Stimulated activated CD4-positive, alpha-beta T cell treated with anti-CD3 and anti-CD28 coated beads, Interleukin-4, amount 100 ng/mL, for 1 hour (primary cell): ENCODE results near the gene AHI1.

Experiments used
- DNase-seq: peaks from one replicate; pipeline ENCODE4 v3.0.0-alpha.2; 2020

The AHI1 gene

DNA sequence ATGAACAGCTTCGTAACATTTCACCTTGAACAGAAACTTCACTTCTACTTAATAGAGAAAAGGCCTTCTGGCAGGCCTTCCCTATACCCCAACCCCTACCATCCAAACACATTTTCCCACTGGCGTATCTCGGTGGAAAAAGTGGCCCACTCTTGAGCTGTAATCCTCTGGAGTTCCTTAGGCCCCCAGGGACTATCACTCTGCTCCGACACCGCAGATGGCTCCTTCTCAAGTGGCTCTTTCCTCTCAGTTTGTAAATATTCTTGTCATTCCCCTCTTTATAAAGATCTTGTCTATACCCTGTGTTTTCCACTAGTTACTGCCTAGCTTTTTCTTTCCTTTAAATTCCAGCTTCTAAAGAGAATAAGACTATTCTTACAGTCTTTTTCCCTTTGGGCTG, 207.7 kb downstream of the AHI1 start:
- no peak for DNase-seq

DNA sequence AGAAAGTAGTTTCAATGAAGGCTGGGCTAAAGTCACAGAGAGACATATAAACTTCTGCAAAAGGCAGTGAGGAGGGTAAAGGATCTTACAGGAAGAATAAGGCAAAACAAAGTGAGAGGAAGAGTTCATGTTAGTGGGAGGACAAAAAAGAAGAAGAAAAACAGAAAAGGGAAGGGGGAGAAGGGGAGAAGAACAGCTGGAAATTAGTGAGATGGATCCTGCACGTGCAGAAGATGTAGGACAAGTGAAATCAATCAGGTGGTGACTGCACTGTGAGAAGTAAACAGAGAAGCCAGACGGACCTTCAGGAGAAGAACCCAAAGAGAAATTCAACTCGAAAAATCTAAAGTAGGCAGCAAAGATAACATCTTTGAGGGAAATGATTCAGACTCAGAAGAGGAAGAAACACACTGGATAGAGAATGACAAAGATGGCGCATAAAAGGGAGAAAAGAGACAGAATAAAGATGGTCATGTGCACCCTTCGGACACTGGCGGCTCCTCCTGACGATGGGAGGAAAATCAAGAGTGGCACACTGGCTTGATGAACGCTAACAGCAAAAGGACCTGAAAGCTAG, 210.5 kb downstream of the AHI1 start:
- DNase-seq = no peak

DNA sequence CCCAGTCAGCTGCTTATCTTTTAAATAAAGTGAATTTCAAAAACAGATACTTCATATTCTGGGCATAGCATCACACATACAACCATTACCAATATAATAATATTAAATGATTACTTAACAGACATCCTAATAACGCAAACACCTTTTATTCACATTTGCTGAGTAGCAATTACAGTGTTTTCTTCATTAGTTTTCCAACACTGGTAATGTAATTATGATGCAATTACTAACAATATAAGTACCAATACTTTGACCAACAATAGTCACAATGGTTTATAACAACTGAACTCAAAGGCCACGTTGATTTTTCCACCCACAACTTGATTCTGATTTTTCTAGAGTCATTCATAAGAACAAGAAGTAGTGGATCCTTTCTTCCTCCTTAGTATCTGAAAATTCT, 212.4 kb downstream of the AHI1 start:
- DNase-seq = no peak

DNA sequence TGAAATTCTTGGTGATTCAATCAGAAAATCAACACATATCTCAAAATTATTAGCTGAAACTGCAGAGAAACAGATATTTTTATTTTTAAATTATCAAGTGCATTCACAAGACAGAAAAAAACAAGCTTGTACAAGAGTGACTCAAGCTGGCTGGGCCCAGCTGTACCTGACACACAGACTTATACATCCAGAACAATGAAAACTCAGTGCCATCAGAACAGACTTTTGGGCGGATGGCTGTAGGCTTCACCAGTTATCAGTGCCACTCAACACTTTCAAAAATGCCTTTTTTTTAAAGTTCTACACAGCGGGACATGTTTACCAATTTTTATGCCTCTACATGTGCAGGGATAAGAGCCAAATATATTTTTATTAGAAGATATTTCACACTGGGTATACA, 213.6 kb downstream of the AHI1 start:
- DNase-seq = no peak

DNA sequence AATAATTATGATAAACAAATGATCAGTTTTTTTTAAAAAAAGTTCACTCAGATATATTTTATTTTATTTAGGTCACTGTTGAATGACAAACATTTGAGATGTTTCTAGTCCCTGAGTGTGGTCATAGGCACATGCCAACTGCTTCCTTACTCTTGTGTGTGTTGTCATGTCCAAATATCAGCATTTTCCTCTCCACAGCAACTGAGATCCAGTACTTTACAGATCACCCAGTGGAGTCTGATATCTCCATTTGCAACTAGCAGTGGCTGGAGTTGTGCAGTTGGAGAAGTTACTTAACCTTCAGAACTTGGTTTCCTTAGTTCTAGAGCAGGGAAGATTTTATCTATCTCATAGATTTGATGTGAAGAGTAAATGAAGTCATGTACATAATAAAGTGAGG, 215.1 kb downstream of the AHI1 start:
- DNase-seq = no peak

DNA sequence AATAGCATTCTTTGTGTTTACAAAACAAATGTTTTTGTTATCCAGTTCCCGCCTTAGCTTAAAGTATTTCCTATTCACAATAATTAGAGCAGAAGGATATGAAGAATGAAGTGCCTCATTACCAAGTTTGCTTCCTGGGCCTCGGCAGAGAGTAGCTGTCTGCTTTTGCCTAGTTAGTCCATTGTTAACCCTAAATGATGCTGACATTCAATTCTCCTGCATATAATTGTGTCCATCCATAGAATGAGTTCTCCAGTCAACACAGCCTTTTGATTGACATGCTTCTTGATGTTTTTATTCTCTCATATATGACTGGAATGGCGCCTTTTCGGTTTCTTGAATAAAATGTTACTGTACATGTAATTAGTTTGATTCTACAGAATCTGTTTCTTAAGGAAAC, 215.6 kb downstream of the AHI1 start:
- no peak for DNase-seq

DNA sequence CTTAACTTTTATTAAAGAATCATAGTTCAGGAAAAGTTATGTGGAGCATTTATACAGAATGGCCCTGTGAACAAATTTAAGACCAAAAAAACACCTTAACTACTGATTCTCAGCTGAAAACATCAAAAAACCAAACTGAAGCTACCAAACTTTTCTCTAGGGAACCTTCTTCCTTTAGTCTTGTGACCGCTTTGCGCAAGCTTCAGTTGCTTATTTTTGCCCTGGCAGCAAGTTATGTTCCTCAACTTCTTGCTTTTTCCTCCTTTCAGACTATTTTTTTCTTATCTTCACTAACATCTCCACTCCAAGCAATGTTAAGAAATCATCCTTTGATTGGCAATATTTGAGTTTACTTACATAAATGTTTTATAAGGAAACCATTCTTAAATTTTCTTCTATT, 216.3 kb downstream of the AHI1 start:
- DNase-seq = no peak

DNA sequence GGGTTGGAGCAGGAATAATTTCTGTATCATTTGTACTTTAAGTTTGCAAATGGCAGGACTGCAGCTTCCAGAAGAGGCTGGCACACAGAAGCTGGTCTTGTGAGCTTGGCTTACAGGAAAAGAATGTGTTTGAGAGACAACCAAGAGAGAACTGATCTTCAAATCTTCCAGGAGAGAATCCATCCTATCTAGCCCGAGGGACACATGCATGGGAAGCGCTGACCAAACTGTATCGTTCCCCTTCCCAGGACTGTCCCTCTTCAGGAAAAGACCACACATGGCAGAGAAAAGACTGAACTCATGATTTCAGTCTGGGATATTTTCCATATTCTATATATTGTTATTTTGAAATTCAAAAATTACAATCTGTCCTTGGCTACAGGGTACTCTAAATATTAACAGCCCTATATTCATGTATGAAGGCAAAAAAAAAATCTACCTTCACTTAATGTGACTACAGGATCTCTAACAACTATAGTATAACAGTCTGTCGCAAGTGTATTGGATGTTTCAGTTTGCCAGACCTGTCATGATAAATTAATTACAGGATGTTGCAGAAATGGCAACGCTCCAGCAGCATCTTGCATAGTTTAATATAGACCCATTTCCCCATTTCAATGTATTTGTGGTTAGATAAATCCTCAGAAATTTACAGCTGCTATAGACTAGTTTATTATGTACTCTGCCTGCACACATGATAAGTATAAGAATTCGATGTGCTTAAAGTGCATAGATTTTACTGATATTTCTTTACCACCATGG, 217.0 kb downstream of the AHI1 start:
- DNase-seq = no peak

DNA sequence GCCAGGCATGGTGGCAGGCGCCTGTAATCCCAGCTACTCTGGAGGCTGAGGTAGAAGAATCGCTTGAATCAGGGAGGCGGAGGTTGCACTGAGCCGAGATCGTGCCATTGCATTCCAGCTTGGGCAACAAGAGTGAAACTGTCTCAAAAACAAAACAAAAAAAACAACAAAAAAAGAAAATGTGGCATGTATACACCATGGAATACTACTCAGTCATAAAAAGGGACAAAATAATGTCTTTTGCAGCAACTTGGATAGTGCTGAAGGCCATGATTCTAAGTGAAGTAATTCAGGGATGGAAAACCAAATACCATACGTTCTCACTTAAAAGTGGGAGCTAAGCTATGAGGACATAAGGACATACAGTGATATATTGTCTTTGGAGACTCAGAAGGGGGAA, 220.1 kb downstream of the AHI1 start:
- DNase-seq = no peak

DNA sequence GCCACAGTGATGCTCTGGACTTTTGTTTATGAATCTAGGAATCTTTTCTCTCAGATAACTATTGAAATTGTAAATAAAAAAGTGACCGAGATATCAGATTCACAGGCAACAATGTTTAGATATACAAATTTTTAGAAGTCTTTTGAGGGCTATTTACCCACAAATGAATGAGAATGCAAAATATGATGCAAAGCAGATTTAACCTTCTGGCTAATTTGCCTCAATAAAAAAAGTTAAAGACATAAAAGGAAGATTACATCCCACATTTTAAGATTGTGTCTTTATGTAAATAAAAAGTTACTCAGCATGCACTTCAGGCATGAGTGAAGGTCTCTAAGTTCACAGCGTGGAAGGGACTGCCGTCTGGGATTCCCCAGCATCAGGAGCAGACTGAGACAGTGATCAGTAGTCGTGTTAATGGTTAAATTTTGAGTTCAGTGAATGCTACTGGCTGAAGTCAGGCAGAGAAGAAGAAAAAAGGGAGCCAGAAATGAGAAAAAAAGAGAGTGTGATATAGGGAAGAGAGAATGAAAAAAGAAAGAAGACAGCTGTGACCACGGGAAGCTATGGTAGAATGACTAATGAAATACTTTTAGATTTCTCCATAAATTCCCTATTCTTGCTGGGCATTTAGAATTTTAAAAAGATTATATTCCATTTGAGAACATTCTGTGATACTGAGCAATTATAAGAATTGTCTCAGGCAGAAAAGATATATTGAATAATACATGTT, 222.8 kb downstream of the AHI1 start:
- no peak for DNase-seq

DNA sequence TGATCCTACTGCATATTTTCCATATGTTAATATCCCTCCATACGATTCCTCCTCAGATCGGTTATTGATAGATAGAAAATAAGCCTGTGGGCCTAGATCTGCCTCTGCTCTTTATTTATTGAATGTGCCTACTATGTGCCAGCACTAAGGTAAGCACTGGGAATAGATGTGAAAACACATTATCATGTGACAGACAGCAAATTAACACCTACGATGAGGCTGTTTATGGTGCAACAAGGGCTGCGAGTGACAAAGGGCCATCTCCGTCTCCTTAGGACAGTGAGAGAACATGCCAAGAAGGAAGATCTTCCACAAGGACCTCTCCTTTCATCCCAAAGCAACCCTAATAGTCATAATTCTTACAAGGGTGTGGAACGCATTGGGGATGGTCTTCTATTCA, 225.9 kb downstream of the AHI1 start:
- DNase-seq = no peak

DNA sequence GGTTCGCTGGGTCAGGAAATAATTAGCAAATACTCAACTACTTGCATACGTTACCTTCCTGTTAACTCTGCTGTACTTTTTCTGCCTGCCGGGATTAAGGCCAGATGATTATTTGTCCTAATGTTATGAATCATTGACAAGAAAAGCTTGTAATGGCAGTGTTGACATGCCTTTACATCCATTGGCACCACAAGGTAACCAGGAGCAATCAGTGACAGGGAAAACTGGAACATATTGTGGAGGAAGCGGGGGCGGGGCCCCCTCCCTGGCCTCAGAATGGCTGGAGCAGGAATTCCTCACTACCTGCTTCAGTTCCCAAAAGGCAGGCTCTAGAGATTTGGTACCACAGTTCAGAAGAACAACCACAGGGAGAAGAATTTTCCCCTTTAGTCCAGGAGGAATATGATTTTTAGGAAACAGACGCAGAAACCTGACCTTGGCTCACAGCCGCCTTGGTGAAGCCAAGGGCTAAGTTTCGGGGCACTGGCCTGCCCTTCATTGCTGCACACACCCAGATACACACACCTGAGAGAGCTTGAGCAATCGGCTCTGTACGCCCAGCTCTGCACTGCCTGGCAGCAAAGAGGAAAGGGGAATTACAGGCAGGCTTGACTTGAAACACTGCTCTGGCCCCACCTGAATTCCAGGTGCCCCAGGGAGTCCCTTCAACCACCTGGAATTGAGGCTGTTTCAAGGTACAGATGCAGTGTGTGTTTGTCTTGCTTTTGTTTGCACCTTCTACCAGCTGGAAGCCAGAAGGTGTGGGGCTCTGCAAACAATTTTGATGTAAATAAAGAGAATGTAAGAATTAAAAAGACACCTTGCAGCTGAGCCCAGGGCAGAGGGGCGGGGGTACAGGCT, 226.6 kb downstream of the AHI1 start:
- no peak for DNase-seq

DNA sequence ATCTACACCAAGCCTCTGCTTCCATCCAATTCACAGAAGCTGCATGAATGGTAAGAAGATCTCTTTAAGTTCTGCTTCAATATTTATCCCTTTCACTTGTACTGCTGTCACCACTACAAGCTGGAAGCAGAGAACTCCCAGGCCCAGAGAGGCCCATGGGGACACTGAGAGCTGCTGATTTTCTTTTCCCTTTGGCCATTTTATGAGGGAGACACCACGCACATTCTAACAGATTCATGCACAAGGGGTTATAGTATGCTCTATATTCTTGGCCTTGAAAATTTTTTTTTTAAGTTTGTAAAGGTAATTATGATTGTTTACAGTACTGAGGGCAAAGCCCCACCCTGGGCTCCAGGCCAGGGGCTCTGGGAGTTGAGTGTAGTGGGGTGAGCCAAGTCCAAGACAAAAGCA, 228.1 kb downstream of the AHI1 start:
- DNase-seq = no peak

DNA sequence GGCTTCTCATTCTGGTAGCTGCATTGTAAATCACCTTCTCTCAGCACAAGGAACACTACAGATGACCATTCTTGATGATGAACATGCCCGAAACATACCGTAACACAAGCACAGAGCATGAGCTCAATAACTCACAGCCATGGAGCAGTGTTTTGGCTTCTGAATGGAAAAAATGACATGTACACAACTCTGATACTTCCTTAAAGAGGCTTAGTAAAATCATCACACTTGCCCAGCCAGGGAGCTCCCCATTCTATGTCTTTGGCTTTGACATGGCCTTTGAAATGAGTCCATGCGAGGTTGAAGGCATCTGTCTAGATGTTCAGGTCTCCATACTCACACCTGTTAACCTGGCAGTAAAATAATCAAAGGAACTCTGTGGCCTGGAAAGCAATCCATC, 228.8 kb downstream of the AHI1 start:
- no peak for DNase-seq

DNA sequence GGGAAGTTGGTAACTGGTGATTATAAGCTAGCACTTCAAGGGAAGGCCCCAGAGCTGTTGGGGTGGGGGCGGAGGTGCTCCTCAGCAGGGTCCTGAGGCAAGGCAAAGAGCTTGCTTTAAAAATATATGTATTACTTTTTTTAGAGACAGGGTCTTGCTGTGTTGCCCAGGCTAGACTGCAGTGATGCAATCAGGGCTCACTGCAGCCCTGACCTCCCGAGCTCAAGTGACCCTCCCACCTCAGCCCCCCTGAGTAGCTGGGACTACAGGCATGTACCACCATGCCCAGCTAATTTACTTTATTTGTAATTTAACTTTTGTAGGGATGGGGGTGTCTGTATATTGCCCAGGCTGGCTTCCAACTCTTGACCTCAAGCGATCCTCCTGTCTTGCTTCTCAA, 229.3 kb downstream of the AHI1 start:
- no peak for DNase-seq

DNA sequence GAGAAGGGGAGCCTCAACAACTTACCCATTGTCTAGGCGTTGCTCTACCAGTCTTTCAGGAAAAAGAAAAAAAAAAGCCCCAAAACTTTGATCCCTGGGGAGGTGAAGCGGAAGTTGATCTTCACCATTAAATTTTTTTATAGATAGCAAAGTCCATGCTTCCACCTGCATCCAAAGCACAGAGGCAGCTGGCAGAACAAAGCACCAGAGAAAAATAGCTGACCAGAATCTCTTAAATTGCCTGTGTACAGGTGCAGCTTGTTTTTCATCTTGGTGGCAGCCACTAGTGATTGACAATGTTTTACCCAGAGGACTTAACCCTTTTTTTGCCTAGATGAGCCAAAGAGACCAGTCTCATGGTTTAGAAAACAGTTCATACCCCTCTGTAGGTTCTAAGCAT, 230.5 kb downstream of the AHI1 start:
- no peak for DNase-seq

DNA sequence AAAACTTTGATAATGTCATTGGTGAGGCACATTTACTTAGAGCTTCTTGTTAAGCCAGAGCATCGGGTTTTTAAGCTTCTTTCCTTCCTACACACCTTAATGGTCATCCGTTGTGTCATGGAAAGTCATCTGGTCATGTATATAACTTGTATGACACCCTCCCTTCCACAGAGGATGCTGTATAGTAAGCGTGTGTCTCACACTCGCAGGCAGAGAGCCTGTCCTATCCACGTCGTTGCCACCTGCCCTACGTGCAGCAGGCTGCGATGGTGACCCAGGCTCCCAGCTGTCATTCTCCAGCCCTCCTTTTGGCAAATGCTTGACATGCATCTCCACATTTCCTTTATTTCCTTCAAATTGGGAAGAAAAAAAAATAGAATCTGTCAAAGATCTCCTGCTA, 230.9 kb downstream of the AHI1 start:
- DNase-seq = no peak

DNA sequence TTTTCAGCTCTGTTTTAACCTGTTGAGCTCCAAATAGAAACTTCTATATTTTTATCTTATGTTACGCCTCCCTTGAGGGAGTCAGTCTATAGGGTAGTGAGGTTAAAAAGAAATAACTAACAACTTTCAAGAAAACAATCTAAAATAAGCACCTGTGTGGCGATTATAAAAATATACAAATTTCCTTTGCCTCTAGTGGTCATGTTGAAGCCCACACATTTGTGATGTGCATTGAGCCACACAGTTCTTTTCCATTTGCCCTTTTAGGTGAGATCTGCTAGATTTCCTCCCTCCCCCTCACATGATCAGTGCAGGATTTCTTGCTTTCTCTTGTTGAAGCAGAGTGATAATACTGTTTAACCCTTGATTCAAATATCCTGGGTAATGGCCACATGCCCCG, 232.3 kb downstream of the AHI1 start:
- no peak for DNase-seq

DNA sequence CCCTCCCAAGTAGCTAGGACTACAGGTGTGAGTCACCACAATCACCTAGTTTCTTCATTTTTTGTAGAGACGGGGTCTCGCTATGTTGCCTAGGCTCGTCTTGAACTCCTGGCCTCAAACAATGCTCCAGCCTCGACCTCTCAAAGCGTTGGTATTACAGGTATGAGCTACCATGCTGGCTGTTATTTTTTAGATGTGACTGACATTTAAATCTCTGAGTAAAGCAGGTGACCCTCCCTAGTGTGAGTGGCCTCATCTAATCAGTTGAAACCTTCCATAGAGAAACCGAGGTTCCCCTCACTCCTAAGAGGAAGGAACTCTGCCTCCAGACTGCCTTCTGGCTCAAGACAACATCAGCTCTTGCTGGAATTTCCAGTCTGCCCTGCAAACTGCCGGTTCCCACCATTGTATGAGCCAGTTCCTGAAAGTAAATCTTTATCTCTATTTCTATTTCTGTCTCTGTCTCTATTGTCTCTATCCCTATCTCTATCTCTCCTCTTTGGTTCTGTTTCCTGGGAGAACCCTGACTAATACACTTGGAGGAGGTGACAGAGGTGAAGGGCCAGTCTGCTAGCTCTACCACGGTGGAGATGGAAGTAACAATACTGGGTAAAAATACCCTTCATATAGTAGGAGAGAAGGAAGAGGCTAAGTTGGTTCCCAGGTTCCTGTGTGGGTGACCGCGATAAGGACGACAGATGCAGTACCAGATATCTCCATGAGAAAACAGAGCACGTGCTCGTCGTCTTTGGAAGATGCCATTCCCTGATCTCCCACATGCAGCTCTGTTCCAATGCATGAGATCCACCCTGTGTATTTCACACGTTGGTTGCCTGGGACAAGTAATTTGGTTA, 235.4 kb downstream of the AHI1 start:
- DNase-seq = no peak

DNA sequence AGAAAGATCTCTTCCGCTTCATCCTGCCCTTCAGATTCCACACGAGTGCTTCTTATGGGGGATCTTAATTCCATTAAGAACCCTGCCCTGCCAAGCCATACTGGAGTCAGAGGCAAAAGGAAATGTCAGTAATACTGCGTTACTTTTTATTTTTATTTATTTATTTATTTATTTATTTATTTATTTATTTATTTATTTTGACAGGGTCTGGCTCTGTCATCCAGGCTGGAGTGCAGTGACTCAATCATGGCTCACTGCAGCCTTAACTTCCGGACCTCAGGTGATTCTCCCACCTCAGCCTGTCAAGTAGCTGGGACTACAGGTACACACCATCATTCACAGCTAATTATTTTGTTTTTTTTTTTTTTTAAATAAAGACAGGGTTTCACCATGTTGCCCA, 236.9 kb downstream of the AHI1 start:
- DNase-seq = no peak

DNA sequence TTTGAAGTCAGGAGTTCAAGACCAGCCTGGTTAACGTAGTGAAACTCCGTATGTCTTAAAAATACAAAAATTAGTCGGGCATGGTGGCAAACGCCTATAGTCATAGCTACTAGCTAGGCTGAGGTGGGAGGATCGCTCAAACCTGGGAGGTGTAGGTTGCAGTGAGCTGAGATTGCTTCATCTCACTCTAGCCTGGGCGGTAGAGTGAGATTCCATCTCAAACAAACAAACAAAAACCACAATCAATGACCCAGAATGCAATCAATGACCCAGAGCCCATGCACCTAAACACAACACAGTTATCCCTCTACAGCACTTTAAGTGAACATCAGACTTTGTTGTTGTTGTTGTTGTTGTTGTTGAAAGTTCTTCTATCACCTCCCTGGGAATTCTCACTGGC, 238.6 kb downstream of the AHI1 start:
- no peak for DNase-seq

DNA sequence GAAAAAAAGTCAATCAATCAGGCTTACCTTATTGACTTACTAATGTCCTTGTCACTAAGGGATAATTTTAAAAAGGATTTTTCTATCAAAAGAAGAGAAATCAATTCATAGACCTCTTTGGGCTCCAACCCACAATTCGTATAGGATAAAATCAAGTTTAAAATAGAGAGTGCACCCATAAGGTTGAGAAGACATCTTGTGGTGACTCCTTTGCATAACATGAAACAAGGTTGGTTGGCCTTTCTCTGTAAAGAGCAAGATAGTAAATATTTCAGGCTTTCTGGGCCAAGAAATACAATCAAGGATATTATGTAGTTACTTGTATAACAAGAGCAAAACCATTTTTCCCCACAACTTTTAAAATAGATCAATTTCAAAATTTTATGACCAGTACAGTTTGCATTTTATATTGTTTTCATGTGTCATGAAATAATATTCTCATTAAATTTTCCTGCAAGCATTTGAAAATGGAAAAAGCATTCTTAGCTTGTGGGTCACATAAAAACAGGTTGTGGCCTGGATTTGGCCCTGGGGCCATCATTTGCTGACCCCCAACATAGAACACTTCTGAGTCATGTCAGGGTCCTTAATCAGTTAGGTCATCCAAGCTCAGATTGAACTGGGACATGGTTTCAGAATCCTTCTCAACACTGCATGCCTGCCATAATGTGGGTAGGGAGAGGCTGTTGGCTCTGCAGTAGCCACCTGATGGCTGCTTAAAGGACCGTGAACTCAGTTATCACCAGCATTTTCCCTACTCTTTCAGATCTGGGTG, 239.7 kb downstream of the AHI1 start:
- no peak for DNase-seq
